ENCODE measurements around the gene NT5C2. TPM values are rescaled to one million over a fixed set of nuclear protein-coding genes. Genes with fewer than 3 reads are reported as not detected.

The NT5C2 gene
- total and polyA plus RNA-seq, 2 of the 4 experiments (the other 2 are of a cell fraction), result 60.0 to 65.1 TPM

DNA sequence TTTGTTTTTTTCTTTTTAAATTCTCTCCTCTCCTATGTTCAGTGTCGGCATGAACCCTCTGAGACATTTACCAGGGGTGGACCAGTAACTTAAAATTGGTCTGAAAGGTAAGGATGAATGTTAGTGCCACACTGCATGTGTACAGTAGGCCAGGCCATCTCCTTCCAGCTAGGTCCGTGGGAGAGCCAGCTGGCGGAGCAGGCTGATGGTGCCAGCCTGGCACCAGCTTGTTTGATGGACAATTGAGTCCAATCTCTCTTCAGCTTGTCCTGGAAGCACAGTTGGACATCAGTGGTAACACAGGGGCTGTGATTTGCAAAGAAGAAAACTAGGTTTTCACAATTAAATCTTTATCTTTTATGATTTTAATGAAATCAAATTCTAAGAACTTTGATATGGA, 138.5 kb downstream of the NT5C2 start:
- Histone ChIP-seq H3K4ac (ENCODE audit: low read depth, low read length) (peak overlapping the region; percentile 95), H3K4me3 (ENCODE audit: insufficient read depth, low read depth, low read length) (no peak overlapping the region), H3K27me3 (ENCODE audit: control insufficient read depth, insufficient read depth, low read length) (no peaks in the 10 kb centered on the region), H4K20me1 (ENCODE audit: insufficient read depth, low read length) (no peaks in the 10 kb centered on the region), H3K36me3 (ENCODE audit: control insufficient read depth, insufficient read depth, low read length) (peaks cover 5% of the 10 kb centered on the region), H2BK120ac (ENCODE audit: low read depth, low read length) (peak overlapping the region; percentile 95), H3K27ac (ENCODE audit: insufficient read depth, low read length) (peak overlapping the region; percentile 38; the same call in 1 of the 2 replicates), H3K56ac (ENCODE audit: extremely low read depth, insufficient read depth, low read length) (peak overlapping the region; percentile 56; the same call in 1 of the 2 replicates), H3K4me1 (ENCODE audit: control insufficient read depth, insufficient read depth, low read length) (peaks cover 15% of the 10 kb centered on the region), H3K4me2 (ENCODE audit: low read depth, low read length) (peak overlapping the region; percentile 37), H3K9me1 (ENCODE audit: insufficient read depth, low read length) (peaks cover 21% of the 10 kb centered on the region), H2BK20ac (ENCODE audit: low read depth, low read length) (peak overlapping the region; percentile 87), H4K5ac (ENCODE audit: low read depth, low read length) (peak overlapping the region; percentile 56), H3K14ac (replicated peaks; ENCODE audit: low read depth, low read length) (peak overlapping the region; percentile 84), H3K9me3 (ENCODE audit: control insufficient read depth, insufficient read depth, low read length) (peaks cover 6% of the 10 kb centered on the region; the same call in 1 of the 2 replicates), H3K9ac (ENCODE audit: low read depth, low read length) (peak overlapping the region; percentile 49; the same call in 1 of the 2 replicates), H4K91ac (ENCODE audit: insufficient read depth, low read depth, low read length) (peak overlapping the region; percentile 83), H2AK9ac (replicated peaks; ENCODE audit: low read depth, low read length, poor library complexity) (peak overlapping the region; percentile 21), H2AFZ (replicated peaks; ENCODE audit: low read length, poor library complexity) (peak overlapping the region; percentile 16), H3K23ac (ENCODE audit: low read depth, low read length) (peak overlapping the region; percentile 92), H3K79me1 (ENCODE audit: low read depth in 1 of 2, low read length in 2 of 2) (peaks cover 4 to 61% of the 10 kb centered on the region in 2 experiments; a peak in 3 of 4 replicates), H4K8ac (ENCODE audit: low read depth in 2 of 2, low read length in 2 of 2) (peak overlapping the region; percentile 10 to 79; a peak in 3 of 4 replicates), H2AK5ac (ENCODE audit: low read depth, low read length) (peak overlapping the region; percentile 96; the same call in 1 of the 2 replicates), H2BK5ac (ENCODE audit: low read depth, low read length, poor library complexity, severe bottlenecking) (peak overlapping the region; percentile 78), H3K18ac (ENCODE audit: low read depth, low read length) (peak overlapping the region; percentile 45; the same call in 1 of the 2 replicates), H2BK15ac (ENCODE audit: low read depth, low read length) (peak overlapping the region; percentile 81; the same call in 2 of the 3 replicates)
- no TSS peak for BruUV-seq (replicated peaks)
- DNase-seq (no peak), ATAC-seq (ENCODE audit: low read depth) (no peak)
- TF ChIP-seq RCOR1 (IDR thresholded peaks at IDR 0.05; ENCODE audit: insufficient replicate concordance, low read length) (no peak), POLR2A (IDR thresholded peaks at IDR 0.05; ENCODE audit: low read depth, low read length) (0 out of 2 replicates have a peak, but pooled peaks have one; percentile 7)
- ChIA-PET CTCF (interaction anchor here (0.6 to 1.3 kb wide), 6 partner anchors 9 to 190 kb away, joined by 3 to 4 read pairs (median 4); no protein-coding TSS in a partner anchor), POLR2A (ENCODE audit: unreplicated experiment) (no interaction called here)
- dilution Hi-C loops (cut with HindIII; ENCODE audit: low sequenced_read_pairs, unreplicated experiment) (no loop called here), intact Hi-C loops (cut with micrococcal nuclease) (loop anchor here (1.0 kb wide), 2 partner anchors 9 to 134 kb away; no protein-coding TSS in a partner anchor), in situ Hi-C loops (cut with MboI; ENCODE audit: low sequenced_read_pairs) (no loop called here)
- no CpG with 5 or more reads among the region's 3 CpGs for WGBS, 2 experiments (ENCODE audit: extremely low coverage in 2 of 2, insufficient read length in 1 of 2)

All from IMR-90 (cell line).